ENCODE results near the gene METRN.

Gene METRN

GRCh38 chr16:706189-707061 lies 8.5 kb upstream of the METRN start:
- Histone ChIP-seq H3K27ac (ENCODE audit: poor library complexity, severe bottlenecking) (peak overlapping the region; percentile 10), H3K36me3 (ENCODE audit: low read depth) (no peaks in the 10 kb centered on the region), H3K4me1 (ENCODE audit: insufficient read depth, poor library complexity, severe bottlenecking) (peaks cover 3% of the 10 kb centered on the region), H3K27me3 (ENCODE audit: insufficient read depth, poor library complexity, severe bottlenecking) (no peaks in the 10 kb centered on the region), H3K9me3 (ENCODE audit: severe bottlenecking) (no peaks in the 10 kb centered on the region), H3K4me3 (ENCODE audit: severe bottlenecking) (peak overlapping the region; percentile 87)
- TF ChIP-seq, protein P1, sequence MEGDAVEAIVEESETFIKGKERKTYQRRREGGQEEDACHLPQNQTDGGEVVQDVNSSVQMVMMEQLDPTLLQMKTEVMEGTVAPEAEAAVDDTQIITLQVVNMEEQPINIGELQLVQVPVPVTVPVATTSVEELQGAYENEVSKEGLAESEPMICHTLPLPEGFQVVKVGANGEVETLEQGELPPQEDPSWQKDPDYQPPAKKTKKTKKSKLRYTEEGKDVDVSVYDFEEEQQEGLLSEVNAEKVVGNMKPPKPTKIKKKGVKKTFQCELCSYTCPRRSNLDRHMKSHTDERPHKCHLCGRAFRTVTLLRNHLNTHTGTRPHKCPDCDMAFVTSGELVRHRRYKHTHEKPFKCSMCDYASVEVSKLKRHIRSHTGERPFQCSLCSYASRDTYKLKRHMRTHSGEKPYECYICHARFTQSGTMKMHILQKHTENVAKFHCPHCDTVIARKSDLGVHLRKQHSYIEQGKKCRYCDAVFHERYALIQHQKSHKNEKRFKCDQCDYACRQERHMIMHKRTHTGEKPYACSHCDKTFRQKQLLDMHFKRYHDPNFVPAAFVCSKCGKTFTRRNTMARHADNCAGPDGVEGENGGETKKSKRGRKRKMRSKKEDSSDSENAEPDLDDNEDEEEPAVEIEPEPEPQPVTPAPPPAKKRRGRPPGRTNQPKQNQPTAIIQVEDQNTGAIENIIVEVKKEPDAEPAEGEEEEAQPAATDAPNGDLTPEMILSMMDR (IDR thresholded peaks at IDR 0.05; ENCODE audit: poor library complexity, severe bottlenecking): no peak
- ATAC-seq (ENCODE audit: low read depth) (0 out of 3 replicates have a peak, but pooled peaks have one; percentile 4), DNase-seq (ENCODE audit: low spot score) (no peak)

DNA sequence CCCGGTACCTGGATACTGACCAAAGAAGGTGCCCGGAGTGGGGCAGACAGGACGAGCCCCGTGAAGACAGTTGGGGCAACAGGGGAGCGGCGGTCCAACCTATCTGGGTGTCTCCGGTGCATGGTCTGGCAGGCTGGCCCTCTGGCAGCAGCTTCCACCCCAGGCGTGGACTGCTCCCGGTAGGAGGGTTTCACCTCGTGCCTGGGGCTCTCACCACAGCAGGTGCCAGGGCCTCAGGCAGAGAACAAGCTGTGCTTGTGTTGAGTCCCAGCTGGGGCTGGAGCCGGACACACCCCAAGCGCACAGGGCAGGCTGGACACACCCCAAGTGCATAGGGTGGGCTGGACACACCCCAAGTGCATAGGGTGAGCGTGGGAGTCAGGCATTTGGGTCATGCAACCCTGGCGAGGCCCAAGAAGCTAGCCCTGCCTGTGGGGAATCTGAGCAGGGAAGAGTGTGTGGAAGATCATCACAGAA lies 7.8 kb upstream of the METRN start:
- no peaks in the 10 kb centered on the region for H3K27me3 ChIP-seq (ENCODE audit: insufficient read depth, poor library complexity, severe bottlenecking)
- H3K27ac ChIP-seq (ENCODE audit: poor library complexity, severe bottlenecking): peak overlapping the region; percentile 10
- H3K9me3 ChIP-seq (ENCODE audit: severe bottlenecking): no peaks in the 10 kb centered on the region
- DNase-seq (ENCODE audit: low spot score) (no peak), ATAC-seq (ENCODE audit: low read depth) (peak; percentile 24)
- H3K4me1 ChIP-seq (ENCODE audit: insufficient read depth, poor library complexity, severe bottlenecking): peaks cover 5% of the 10 kb centered on the region
- no peak overlapping the region for H3K4me3 ChIP-seq (ENCODE audit: severe bottlenecking)
- no peaks in the 10 kb centered on the region for H3K36me3 ChIP-seq (ENCODE audit: low read depth)
- TF ChIP-seq, protein P1 (IDR thresholded peaks at IDR 0.05; ENCODE audit: poor library complexity, severe bottlenecking): no peak

- no peak overlapping the region for H3K27ac ChIP-seq (ENCODE audit: poor library complexity, severe bottlenecking)
- ATAC-seq (ENCODE audit: low read depth): no peak
- no peaks in the 10 kb centered on the region for H3K9me3 ChIP-seq (ENCODE audit: severe bottlenecking)
- no peaks in the 10 kb centered on the region for H3K36me3 ChIP-seq (ENCODE audit: low read depth)
- DNase-seq (ENCODE audit: low spot score): no peak
- TF ChIP-seq, protein P1 (IDR thresholded peaks at IDR 0.05; ENCODE audit: poor library complexity, severe bottlenecking): no peak
- no peak overlapping the region for H3K4me3 ChIP-seq (ENCODE audit: severe bottlenecking)
- no peaks in the 10 kb centered on the region for H3K27me3 ChIP-seq (ENCODE audit: insufficient read depth, poor library complexity, severe bottlenecking)
- peaks cover 9% of the 10 kb centered on the region for H3K4me1 ChIP-seq (ENCODE audit: insufficient read depth, poor library complexity, severe bottlenecking)
Observed at GRCh38 chr16:708019-708418, 6.9 kb upstream of the METRN start.

- no peaks in the 10 kb centered on the region for H3K27me3 ChIP-seq (ENCODE audit: insufficient read depth, poor library complexity, severe bottlenecking)
Observed at GRCh38 chr16:708959-709358, 6.0 kb upstream of the METRN start.

More at GRCh38 chr16:708959-709358, 6.0 kb upstream of the METRN start:
- no peak overlapping the region for H3K27ac ChIP-seq (ENCODE audit: poor library complexity, severe bottlenecking)
- ATAC-seq (ENCODE audit: low read depth) (no peak), DNase-seq (ENCODE audit: low spot score) (no peak)
- H3K4me1 ChIP-seq (ENCODE audit: insufficient read depth, poor library complexity, severe bottlenecking): peaks cover 11% of the 10 kb centered on the region
- no peaks in the 10 kb centered on the region for H3K36me3 ChIP-seq (ENCODE audit: low read depth)
- H3K4me3 ChIP-seq (ENCODE audit: severe bottlenecking): no peak overlapping the region
- H3K9me3 ChIP-seq (ENCODE audit: severe bottlenecking): no peaks in the 10 kb centered on the region
- TF ChIP-seq, protein P1 (IDR thresholded peaks at IDR 0.05; ENCODE audit: poor library complexity, severe bottlenecking): no peak
